GM18520 (cell line): ENCODE data around the gene ABCE1.

Experiments used
- ATAC-seq: cut with Tn5 transposase; IDR thresholded peaks from one replicate; pipeline ENCODE4 v1.9.1; 2021; ENCODE audit not compliant: unreplicated experiment

ABCE1 gene

GRCh38 chr4:145176641-145177432 is 78.7 kb downstream of the ABCE1 start:
- ATAC-seq = no peak

GRCh38 chr4:145177511-145177905 is 79.4 kb downstream of the ABCE1 start:
- ATAC-seq = no peak

DNA sequence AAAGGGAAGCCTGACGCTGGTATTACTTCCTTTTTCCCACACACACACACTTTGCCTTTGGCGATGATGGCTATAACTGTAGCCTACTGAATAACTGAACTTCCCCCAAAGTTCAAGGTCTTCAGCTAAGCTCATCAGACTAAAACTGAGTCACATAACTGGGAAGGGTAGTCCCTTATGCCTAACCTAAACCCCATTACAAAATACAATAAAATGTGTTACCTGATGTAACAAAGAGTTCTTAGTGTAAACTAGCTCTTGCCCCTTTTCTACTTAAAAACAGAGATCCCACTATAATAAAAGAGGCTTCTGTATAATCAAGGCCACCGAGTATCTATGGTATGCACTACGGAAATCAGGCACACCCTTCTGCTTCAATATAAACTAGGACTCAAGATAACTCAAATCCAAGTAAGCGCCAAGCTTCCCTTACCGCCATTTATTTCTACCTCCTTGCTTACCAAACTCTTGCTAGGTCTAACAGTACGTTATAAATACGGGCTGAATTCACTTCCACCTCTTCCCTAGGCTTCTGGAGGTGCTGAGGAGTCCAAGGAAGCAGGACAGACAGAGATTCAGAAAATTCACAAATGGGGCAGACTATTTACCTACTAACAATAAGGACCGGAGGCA is 79.9 kb downstream of the ABCE1 start:
- no peak for ATAC-seq

DNA sequence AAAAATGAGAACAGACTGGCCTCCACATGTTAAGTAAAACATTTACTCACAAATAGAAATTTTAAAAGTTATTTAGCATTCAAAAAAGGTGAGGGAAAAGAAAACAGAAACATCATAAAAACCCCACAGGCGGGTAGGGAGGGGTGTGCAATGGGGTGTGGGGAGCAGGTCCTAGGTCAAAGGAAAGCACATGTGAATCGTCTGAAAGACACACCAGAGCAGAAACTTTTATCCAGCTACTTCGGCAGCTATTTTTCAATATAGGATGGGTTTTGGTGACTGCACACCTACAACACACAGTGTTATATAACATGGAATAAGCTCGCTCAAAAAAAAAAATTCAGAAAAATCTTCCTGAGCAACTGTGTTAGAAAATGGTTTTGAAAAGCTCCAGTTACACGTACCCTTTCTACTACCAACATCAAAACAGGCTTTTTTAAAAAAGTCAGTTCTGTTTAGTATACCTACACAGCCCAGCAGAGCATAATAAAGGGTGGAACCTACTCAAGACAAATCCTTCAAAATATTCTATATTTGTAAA is 80.7 kb downstream of the ABCE1 start:
- ATAC-seq = no peak
